ENCODE data around the gene TMPRSS15.
A peak's percentile ranks its signal among the peaks of the same experiment; 100 is the strongest.

TMPRSS15 gene

GRCh38 chr21:18245464-18245967 lies 158.1 kb downstream of the TMPRSS15 start:
- DNase-seq (ENCODE audit: low spot score), result peak; percentile 43
- FAIRE-seq, result no peak

DNA sequence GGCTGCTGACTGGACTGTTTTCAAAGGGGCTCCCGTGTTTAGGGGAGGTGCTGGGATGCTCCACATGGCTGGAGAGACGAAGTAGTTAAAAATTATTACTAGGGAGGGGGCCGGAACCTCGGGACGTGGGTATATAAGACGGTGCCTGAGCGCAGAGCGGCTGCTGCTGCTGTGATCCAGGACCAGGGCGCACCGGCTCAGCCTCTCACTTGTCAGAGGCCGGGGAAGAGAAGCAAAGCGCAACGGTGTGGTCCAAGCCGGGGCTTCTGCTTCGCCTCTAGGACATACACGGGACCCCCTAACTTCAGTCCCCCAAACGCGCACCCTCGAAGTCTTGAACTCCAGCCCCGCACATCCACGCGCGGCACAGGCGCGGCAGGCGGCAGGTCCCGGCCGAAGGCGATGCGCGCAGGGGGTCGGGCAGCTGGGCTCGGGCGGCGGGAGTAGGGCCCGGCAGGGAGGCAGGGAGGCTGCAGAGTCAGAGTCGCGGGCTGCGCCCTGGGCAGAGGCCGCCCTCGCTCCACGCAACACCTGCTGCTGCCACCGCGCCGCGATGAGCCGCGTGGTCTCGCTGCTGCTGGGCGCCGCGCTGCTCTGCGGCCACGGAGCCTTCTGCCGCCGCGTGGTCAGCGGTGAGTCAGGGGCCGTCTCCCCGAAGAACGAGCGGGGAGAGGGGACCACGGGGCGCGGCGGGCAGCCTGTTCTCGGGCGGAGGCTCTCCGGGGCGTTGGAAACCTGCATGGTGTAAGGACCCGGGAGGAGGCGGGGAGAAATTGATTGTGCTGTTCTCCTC lies 158.7 kb downstream of the TMPRSS15 start, which contains the start of gene CHODL:
Gene CHODL (plus strand): TSS at position 163 of the 793 bp plus-strand sequence. CDS start 391 bp downstream, at position 554.
- DNase-seq (ENCODE audit: low spot score) (peak; percentile 31), FAIRE-seq (peak; percentile 17)

DNA sequence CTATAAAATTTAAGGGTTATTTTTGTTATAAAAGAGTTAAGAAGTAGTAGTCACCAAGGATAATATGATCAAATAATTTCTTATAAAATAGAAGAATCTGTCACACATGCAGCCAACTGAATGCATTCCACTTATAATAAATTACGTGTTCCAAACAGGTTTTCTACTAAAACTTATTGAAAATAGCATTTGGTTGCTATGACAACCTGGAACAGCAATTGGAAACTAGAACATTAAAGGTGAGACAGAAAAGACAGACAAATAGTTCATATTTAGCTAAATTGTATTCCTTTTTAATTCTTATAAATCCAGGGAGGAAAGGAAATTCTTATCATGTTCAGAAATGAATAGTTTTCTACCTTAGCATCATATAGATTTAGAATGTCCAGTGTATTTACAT lies 168.0 kb downstream of the TMPRSS15 start:
- no peak for DNase-seq (ENCODE audit: low spot score)
- FAIRE-seq, result no peak

DNA sequence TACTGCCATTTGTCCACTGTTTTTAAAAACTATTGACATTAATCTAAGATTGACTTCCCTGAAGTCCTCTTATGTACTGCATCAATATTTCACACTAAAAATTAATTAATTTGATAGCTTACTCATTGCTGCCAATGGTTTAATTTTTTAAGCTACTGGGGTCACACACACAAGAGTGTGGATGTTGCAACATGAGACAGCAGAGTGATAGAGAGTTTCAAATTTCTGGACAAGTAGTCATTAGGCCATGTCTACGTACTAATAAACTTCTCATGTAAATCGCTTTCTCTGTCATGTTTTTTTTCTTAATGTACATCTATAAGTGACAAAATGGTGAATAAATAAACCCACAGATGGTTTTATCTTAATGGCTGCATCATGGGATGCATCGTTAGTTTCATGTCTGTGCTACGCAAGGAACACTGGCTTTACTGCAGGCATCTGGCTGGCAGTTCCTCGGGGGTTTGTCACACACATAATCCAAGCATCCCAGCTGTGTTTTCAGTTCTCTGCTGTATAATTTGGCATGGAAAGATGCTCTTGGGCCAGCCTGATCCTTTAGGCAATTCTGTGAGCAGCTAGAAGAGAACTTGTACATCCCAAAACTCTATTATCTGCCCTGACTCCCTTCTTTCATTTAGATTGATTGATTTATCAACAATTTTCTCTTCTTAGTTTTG lies 175.4 kb downstream of the TMPRSS15 start:
- no peak for FAIRE-seq
- no peak for DNase-seq (ENCODE audit: low spot score)

DNA sequence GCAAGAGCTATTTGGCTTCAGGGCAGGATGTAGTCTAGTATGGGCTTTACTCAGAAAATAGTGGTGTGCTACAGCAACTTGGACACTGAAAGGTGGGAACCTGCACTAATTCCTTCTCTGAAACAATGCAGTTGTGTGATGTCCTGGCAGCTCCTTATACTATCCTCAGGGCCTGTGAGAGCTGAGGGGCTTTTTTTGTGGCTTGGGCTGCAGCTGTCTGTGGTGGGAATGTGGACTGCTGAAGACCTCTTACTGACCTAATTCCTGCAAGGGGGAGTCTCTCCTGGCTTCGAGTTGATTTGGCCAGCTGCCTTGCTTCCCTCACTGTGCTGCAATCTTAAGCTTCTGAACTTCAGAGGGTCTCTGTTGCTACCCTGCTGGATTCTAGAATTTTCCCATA lies 181.2 kb downstream of the TMPRSS15 start:
- DNase-seq (ENCODE audit: low spot score), result no peak
- no peak for FAIRE-seq

DNA sequence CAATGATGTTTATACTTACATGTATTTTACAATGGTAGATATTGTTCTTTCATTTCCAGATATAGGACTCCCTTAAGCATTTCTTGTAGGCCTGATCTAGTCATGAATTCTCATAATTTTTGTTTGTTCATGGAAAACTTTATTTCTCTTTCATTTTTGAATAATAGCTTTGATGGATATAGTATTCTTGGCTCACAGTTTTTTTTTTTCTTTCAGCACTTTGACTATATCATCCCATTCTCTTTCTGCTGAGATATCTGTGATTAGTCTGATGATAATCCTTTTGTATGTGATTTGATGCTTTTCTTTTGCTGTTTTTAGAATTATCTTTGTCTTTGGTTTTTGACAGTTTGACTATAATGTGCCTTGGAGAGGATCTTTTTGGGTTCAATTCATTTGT lies 183.1 kb downstream of the TMPRSS15 start:
- DNase-seq (ENCODE audit: low spot score) (no peak), FAIRE-seq (no peak)
